ENCODE data around the gene ZNF268.

- TF ChIP-seq CTCF (IDR thresholded peaks at IDR 0.05; ENCODE audit: low read length) (no peak), EZH2 (IDR thresholded peaks at IDR 0.05; ENCODE audit: borderline replicate concordance, low read length) (no peak)
Observed at GRCh38 chr12:133156125-133156690, 25.1 kb upstream of the ZNF268 start.
